Psoas muscle (tissue), 8 donors: ENCODE measurements around the gene THRB. TPM values are rescaled to one million over a fixed set of nuclear protein-coding genes. Genes with fewer than 3 reads are reported as not detected.

ENCODE experiments used
- ATAC-seq, 4 donors: fragments of 200-7000 bp; cut with Tn5 transposase; one replicate each; pipeline ENCODE4 v1.9.1; 2020; ENCODE audit warnings: moderate library complexity in 3 of 4, mild to moderate bottlenecking in 2 of 4
- DNase-seq, 2 donors: peaks; one replicate each; pipeline ENCODE4 v3.0.0-alpha.2; 2020
- H3K27ac ChIP-seq: fragments of 200-600 bp; one replicate; pipeline ENCODE4 v1.8.0; 2022
- H3K27me3 ChIP-seq, 3 donors: fragments of 200-600 bp in 1 of 3; one replicate each; pipeline versions ENCODE4 v1.6.1 to v1.8.0; 2013 to 2022; ENCODE audit warnings: low read length in 2 of 3, mild to moderate bottlenecking in 2 of 3, moderate library complexity in 1 of 3; ENCODE audit not compliant: insufficient read depth in 3 of 3
- H3K36me3 ChIP-seq, 2 donors: fragments of 200-600 bp in 1 of 2; one replicate each; pipeline versions ENCODE4 v1.6.1 to v1.8.0; 2013 to 2022; ENCODE audit warnings: low read depth in 1 of 2, mild to moderate bottlenecking in 1 of 2, moderate library complexity in 1 of 2; ENCODE audit not compliant: insufficient read depth in 1 of 2
- H3K4me1 ChIP-seq: fragments of 200-600 bp; one replicate; pipeline ENCODE4 v1.8.0; 2022
- H3K4me3 ChIP-seq: fragments of 200-600 bp; one replicate; pipeline ENCODE4 v1.8.0; 2022; ENCODE audit warnings: mild to moderate bottlenecking
- H3K9me3 ChIP-seq: fragments of 200-600 bp; one replicate; pipeline ENCODE4 v1.8.0; 2022
- CTCF ChIP-seq: fragments of 200-600 bp; IDR thresholded peaks from one replicate; pipeline ENCODE4 v1.8.0; 2022; ENCODE audit warnings: antibody characterized with exemption
- WGBS, 3 donors: extraction: QIAGEN DNeasy Blood & Tissue Kit; methylation state at CpG; one replicate each; pipeline versions ENCODE4 v1.1.6 to v1.1.7; 2013; 5-methylcytosine and 5-hydroxymethylcytosine counted together
- intact Hi-C, 2 donors: fragments of 100-400 bp; cut with DNase I; formaldehyde crosslinking; loops; one replicate each; pipeline versions ENCODE4 v1.11.0 to v1.14.2; 2022
- polyA plus RNA-seq, 3 donors: library from polyadenylated mRNA; stranded (reverse); fragments of 200-250 nt; gene quantifications; one replicate each; pipeline ENCODE4 v1.2.3, GENCODE V29; 2013
- total RNA-seq, 4 donors: library from RNA; stranded (reverse); fragmentation: NEBNext Ultra II Directional in 2 of 4; extraction: Animal tissue kit (Norgen Biotek cat#: 25700) in 2 of 4; gene quantifications; one replicate each; pipeline versions ENCODE4 v1.2.1 to v1.2.4, GENCODE V29; 2021 to 2023
- donor health status: healthy with polysubstance abuse.
- donor health status: DM: no; HTN: no; CAD: no; lungs with moderate emphysema.
- donor health status: Bipolar disorder and iron deficiency.
- donor health status: healthy.
- donor health status: DM: yes; HTN: yes; CAD: no.
- donor health status: DM: no; HTN: no; CAD: no.
- donor health status: DM: no; HTN: no; CAD: no.
- donor health status: DM: yes; HTN: yes; CAD: no.

The THRB gene
- total and polyA plus RNA-seq, 7 donors, result 11.5 to 38.6 (median 31.4) TPM

GRCh38 chr3:24526640-24527212 lies 32.1 kb upstream of the THRB start:
- Histone ChIP-seq H3K4me3 (no peak overlapping the region), H3K9me3 (no peaks in the 10 kb centered on the region), H3K4me1 (peaks cover 6% of the 10 kb centered on the region), H3K27me3 (no peaks in the 10 kb centered on the region), H3K27ac (no peak overlapping the region), H3K36me3 (no peaks in the 10 kb centered on the region)
- ATAC-seq (no peak), DNase-seq (no peak)
- intact Hi-C loops, result loop anchor here in 1 of 2 donors (10.0 kb wide), 1 partner anchor 58 kb away; no protein-coding TSS in a partner anchor
- 49 to 57% (median 56%) methylated on average over 2 of the region's 2 CpGs for WGBS, 3 donors
- TF ChIP-seq CTCF, result no peak

GRCh38 chr3:24525557-24525956 lies 30.9 kb upstream of the THRB start:
- Histone ChIP-seq H3K4me1 (peaks cover 6% of the 10 kb centered on the region), H3K9me3 (no peaks in the 10 kb centered on the region), H3K4me3 (no peak overlapping the region), H3K27ac (no peak overlapping the region), H3K27me3 (no peaks in the 10 kb centered on the region), H3K36me3 (no peaks in the 10 kb centered on the region)
- intact Hi-C loops, result loop anchor here in 1 of 2 donors (10.0 kb wide), 1 partner anchor 59 kb away; no protein-coding TSS in a partner anchor
- WGBS, 3 donors, result 89 to 100% (median 94%) methylated on average over 1 of the region's 1 CpG
- no peak for DNase-seq
- no peak for TF ChIP-seq CTCF
- ATAC-seq, result no peak

GRCh38 chr3:24525022-24525421 lies 30.4 kb upstream of the THRB start:
- H3K4me3 ChIP-seq, result no peak overlapping the region
- H3K9me3 ChIP-seq, result no peaks in the 10 kb centered on the region
- no peak for TF ChIP-seq CTCF
- DNase-seq (no peak), ATAC-seq (no peak)
- H3K4me1 ChIP-seq, result peaks cover 6% of the 10 kb centered on the region
- H3K27me3 ChIP-seq, result no peaks in the 10 kb centered on the region
- WGBS, 3 donors, result 91 to 100% (median 96%) methylated on average over 1 of the region's 1 CpG
- no peak overlapping the region for H3K27ac ChIP-seq
- no peaks in the 10 kb centered on the region for H3K36me3 ChIP-seq
- intact Hi-C loops, result loop anchor here in 1 of 2 donors (10.0 kb wide), 1 partner anchor 60 kb away; no protein-coding TSS in a partner anchor

- TF ChIP-seq CTCF, result no peak
- ATAC-seq (no peak), DNase-seq (no peak)
- Histone ChIP-seq H3K9me3 (no peaks in the 10 kb centered on the region), H3K36me3 (no peaks in the 10 kb centered on the region), H3K27ac (no peak overlapping the region), H3K27me3 (no peaks in the 10 kb centered on the region), H3K4me3 (no peak overlapping the region), H3K4me1 (peaks cover 6% of the 10 kb centered on the region)
- 86 to 91% (median 88%) methylated on average over 3 of the region's 3 CpGs for WGBS, 3 donors
- intact Hi-C loops, result loop anchor here (5.0 to 10.0 kb wide), 3 partner anchors 58 to 158 kb away; no protein-coding TSS in a partner anchor
These were observed 29.5 kb upstream of the THRB start for GRCh38 chr3:24523988-24524727.
